OCI-LY1 (cell line): ENCODE results near the gene SPATA2L.

ENCODE experiments used
- H2AFZ ChIP-seq: fragments of 200-600 bp; sonication (generic), shearing (Covaris generic); 2 replicates; pipeline ENCODE4 v1.6.0; 2014; ENCODE audit warnings: antibody characterized with exemption, mild to moderate bottlenecking, low read length
- H3F3A ChIP-seq: fragments of 200-600 bp; sonication (generic), shearing (Covaris generic); 2 replicates; pipeline ENCODE4 v1.6.0; 2014; ENCODE audit warnings: mild to moderate bottlenecking, antibody characterized with exemption, low read length, moderate library complexity; ENCODE audit not compliant: insufficient read depth
- H3K27ac ChIP-seq: fragments of 200-600 bp; sonication (generic); 2 replicates; pipeline ENCODE4 v1.5.1; 2014; ENCODE audit warnings: low read length, mixed run types, mild to moderate bottlenecking, low read depth; ENCODE audit not compliant: poor library complexity, severe bottlenecking
- H3K27me3 ChIP-seq: fragments of 200-600 bp; sonication (generic); 2 replicates; pipeline ENCODE4 v1.6.0; 2014; ENCODE audit warnings: antibody characterized with exemption, mild to moderate bottlenecking, low read length, moderate library complexity; ENCODE audit not compliant: insufficient read depth
- H3K36me3 ChIP-seq: fragments of 200-600 bp; sonication (generic); 2 replicates; pipeline ENCODE4 v1.6.1; 2014; ENCODE audit warnings: mild to moderate bottlenecking, antibody characterized with exemption, low read length, moderate library complexity, mixed read lengths; ENCODE audit not compliant: insufficient read depth
- H3K4me1 ChIP-seq: fragments of 200-600 bp; sonication (generic); 2 replicates; pipeline ENCODE4 v1.5.1; 2014; ENCODE audit warnings: mild to moderate bottlenecking, low read length, moderate library complexity; ENCODE audit not compliant: insufficient read depth, severe bottlenecking
- H3K4me2 ChIP-seq: fragments of 200-600 bp; sonication (generic), shearing (Covaris generic); 2 replicates; pipeline ENCODE4 v1.6.1; 2014; ENCODE audit warnings: low read length
- H3K4me3 ChIP-seq: fragments of 200-600 bp; sonication (generic); 2 replicates; pipeline ENCODE4 v1.5.1; 2014; ENCODE audit warnings: low read length, low read depth, mild to moderate bottlenecking, mixed read lengths; ENCODE audit not compliant: poor library complexity, severe bottlenecking
- H3K79me2 ChIP-seq: fragments of 200-600 bp; shearing (Covaris generic); 2 replicates; pipeline ENCODE4 v1.6.1; 2016; ENCODE audit warnings: mixed run types, low read length, mixed read lengths; ENCODE audit not compliant: insufficient read depth
- H3K9ac ChIP-seq: fragments of 200-600 bp; sonication (generic), shearing (Covaris generic); 2 replicates; pipeline ENCODE4 v1.6.1; 2014; ENCODE audit warnings: mild to moderate bottlenecking, low read length, mixed read lengths
- H3K9me2 ChIP-seq: fragments of 200-600 bp; sonication (generic), shearing (Covaris generic); 2 replicates; pipeline ENCODE4 v1.6.1; 2014; ENCODE audit warnings: low read depth, mild to moderate bottlenecking, low read length, mixed read lengths
- H3K9me3 ChIP-seq: fragments of 200-600 bp; shearing (Covaris generic); 2 replicates; pipeline ENCODE4 v1.6.1; 2014; ENCODE audit warnings: low read length, mixed read lengths
- H4K20me1 ChIP-seq: fragments of 200-600 bp; sonication (generic), shearing (Covaris generic); 2 replicates; pipeline ENCODE4 v1.6.0; 2016; ENCODE audit warnings: mild to moderate bottlenecking, low read length; ENCODE audit not compliant: insufficient read depth
- CTCF ChIP-seq: fragments of 200-600 bp; sonication (generic), shearing (Covaris generic); IDR thresholded peaks from 2 replicates; pipeline ENCODE4 v1.5.1; 2017; ENCODE audit warnings: mild to moderate bottlenecking, antibody characterized with exemption, low read length, moderate library complexity, mixed read lengths
- EZH2 ChIP-seq: fragments of 200-600 bp; sonication (generic), shearing (Covaris generic); IDR thresholded peaks from 2 replicates; pipeline ENCODE4 v1.8.0; 2017; ENCODE audit warnings: borderline replicate concordance, mixed run types, mild to moderate bottlenecking, antibody characterized with exemption, low read length, moderate library complexity, mixed read lengths

The SPATA2L gene

GRCh38 chr16:89693931-89694783, 7.3 kb downstream of the SPATA2L start:
- no peaks in the 10 kb centered on the region for H3K9me2 ChIP-seq
- H3K27me3 ChIP-seq, result no peaks in the 10 kb centered on the region
- H3K4me2 ChIP-seq, result no peak overlapping the region
- TF ChIP-seq EZH2 (no peak), CTCF (no peak)
- no peak overlapping the region for H2AFZ ChIP-seq
- no peak overlapping the region for H3K27ac ChIP-seq
- H3F3A ChIP-seq, result no peaks in the 10 kb centered on the region
- H3K9ac ChIP-seq, result no peak overlapping the region
- H3K4me3 ChIP-seq, result no peak overlapping the region
- H3K36me3 ChIP-seq, result peaks cover 67% of the 10 kb centered on the region
- H3K79me2 ChIP-seq, result no peaks in the 10 kb centered on the region
- no peaks in the 10 kb centered on the region for H4K20me1 ChIP-seq
- no peaks in the 10 kb centered on the region for H3K9me3 ChIP-seq
- no peaks in the 10 kb centered on the region for H3K4me1 ChIP-seq

- Histone ChIP-seq H3K4me1 (peaks cover under 1% of the 10 kb centered on the region), H3K4me3 (no peak overlapping the region), H3F3A (no peaks in the 10 kb centered on the region), H2AFZ (no peak overlapping the region), H3K4me2 (no peak overlapping the region), H3K79me2 (no peaks in the 10 kb centered on the region), H3K27ac (no peak overlapping the region), H3K27me3 (no peaks in the 10 kb centered on the region), H3K9me3 (no peaks in the 10 kb centered on the region), H4K20me1 (no peaks in the 10 kb centered on the region), H3K9ac (no peak overlapping the region), H3K9me2 (no peaks in the 10 kb centered on the region), H3K36me3 (peaks cover 69% of the 10 kb centered on the region)
- TF ChIP-seq EZH2 (no peak), CTCF (no peak)
These were observed 8.2 kb downstream of the SPATA2L start for GRCh38 chr16:89693289-89693731.

GRCh38 chr16:89691986-89692569, 9.4 kb downstream of the SPATA2L start:
- Histone ChIP-seq H3K9me2 (no peaks in the 10 kb centered on the region), H3K36me3 (peaks cover 71% of the 10 kb centered on the region), H3F3A (no peaks in the 10 kb centered on the region), H3K27ac (no peak overlapping the region), H2AFZ (no peak overlapping the region), H3K9ac (no peak overlapping the region), H3K4me2 (no peak overlapping the region), H4K20me1 (no peaks in the 10 kb centered on the region), H3K79me2 (no peaks in the 10 kb centered on the region; the same call in 1 of the 2 replicates), H3K9me3 (no peaks in the 10 kb centered on the region), H3K4me1 (peaks cover 11% of the 10 kb centered on the region), H3K4me3 (no peak overlapping the region), H3K27me3 (no peaks in the 10 kb centered on the region)
- TF ChIP-seq EZH2, result no peak
- no peak for TF ChIP-seq CTCF
